Activated CD4-positive, alpha-beta T cell treated with anti-CD3 and anti-CD28 coated beads for 48 hours (primary cell): ENCODE measurements around the gene DLG1.
A peak's percentile ranks its signal among the peaks of the same experiment; 100 is the strongest.
"Not testable (repeated sequence)": the region's sequence is repeated elsewhere in the genome, so short reads cannot be mapped to it uniquely, and the experiment has no call there.

Experiments used
- DNase-seq: peaks from one replicate; pipeline ENCODE4 v3.0.0-alpha.2; 2020

DLG1 gene

GRCh38 chr3:197204736-197205135 lies 93.7 kb downstream of the DLG1 start:
- DNase-seq: no peak

DNA sequence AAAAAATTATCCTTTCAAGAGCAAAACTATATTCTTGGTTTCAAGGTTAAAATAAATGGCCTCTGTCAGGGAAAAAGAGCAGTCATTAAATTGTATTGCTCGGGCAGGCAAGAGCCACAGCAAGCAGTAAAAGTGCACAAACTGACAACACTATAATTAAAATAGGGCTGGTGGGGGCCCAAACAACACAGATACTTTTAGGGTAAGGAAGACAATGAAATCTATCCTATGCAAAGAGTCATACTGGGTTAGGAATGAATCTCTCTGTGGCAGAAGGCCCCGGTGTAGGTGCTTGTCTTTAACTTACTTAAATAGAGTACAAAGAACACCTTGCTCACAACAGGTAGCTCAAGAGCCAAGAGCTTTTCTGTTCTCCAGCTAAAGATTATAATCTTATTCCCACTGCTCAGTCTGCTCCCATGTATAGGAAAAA lies 94.7 kb downstream of the DLG1 start:
- DNase-seq: no peak

- no peak for DNase-seq
These were observed 95.7 kb downstream of the DLG1 start for GRCh38 chr3:197202694-197203093.

GRCh38 chr3:197201791-197202452 lies 96.5 kb downstream of the DLG1 start:
- DNase-seq: no peak

- DNase-seq: not testable (repeated sequence)
These were observed 97.6 kb downstream of the DLG1 start for GRCh38 chr3:197200856-197201255.

DNA sequence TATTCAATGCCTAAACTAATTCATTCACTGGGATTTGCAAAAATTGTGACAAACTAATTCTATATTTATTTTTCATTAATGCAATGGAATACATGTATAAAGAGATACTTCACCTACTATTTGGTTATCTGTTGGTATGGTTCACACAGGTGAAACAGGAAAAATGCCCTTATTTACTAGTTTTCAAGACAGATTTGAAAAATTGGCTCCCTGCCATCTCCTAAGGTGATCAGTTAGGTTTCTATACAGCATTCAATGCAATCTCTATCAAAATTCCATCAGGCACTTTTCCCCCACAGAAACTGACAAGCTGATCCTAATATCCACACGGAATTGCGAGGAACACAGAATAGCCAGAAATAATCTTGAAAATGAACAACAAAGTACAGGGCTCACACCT lies 101.1 kb downstream of the DLG1 start:
- DNase-seq: no peak

- no peak for DNase-seq
These were observed 102.2 kb downstream of the DLG1 start for GRCh38 chr3:197196192-197196591.

- no peak for DNase-seq
These were observed 103.1 kb downstream of the DLG1 start for GRCh38 chr3:197195326-197195725.

DNA sequence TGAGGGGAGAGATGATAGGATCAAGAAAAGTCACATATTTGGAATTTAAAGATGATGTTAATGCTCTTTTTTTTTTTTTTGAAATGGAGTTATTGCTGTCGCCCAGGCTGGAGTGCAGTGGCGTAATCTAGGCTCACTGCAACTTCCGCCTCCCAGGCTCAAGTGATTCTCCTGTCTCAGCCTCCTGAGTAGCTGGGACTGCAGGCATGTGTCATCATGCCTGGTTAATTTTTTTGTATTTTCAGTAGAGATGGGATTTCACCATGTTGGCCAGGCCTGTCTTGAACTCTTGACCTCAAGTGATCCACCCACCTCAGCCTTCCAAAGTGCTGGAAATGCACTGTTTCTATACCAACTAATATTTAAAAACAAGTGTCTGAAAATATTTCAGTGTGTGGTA lies 104.7 kb downstream of the DLG1 start:
- not testable (repeated sequence) for DNase-seq

DNA sequence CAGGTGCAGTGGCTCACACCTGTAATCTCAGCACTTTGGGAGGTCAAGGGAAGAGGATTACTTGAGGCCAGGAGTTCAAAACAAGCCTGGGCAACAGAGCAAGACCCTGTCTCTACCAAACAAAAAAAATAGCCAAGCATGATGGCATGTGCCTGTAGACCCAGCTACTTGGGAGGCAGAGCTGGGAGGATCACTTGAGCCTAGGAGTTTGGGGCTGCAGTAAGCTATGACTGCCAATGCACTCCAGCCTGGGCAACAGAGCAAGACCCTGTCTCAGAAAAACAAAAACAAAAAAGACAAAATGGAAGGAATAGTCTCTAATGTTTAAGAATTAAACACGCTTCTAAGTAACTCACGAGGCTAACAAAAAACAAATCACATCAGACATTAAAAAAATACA lies 106.5 kb downstream of the DLG1 start:
- no peak for DNase-seq

DNA sequence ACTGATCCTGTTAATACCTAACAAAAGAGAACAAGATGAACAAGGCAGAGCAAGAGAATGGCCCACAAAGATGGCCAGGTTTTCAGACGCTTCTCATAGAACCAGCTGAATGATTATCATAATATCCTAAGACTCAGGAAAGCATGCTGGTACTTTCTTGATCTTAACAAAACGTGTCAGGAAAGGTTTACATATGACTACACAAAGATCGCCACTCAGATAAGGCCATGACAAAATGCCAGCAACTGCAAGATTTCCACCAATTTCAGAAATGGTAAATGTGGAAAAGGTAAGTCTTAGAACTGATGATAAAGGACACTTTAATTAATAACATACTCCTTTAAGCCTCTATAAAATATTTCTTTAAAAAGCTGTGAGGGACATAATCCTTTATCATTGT lies 108.8 kb downstream of the DLG1 start:
- DNase-seq: no peak

DNA sequence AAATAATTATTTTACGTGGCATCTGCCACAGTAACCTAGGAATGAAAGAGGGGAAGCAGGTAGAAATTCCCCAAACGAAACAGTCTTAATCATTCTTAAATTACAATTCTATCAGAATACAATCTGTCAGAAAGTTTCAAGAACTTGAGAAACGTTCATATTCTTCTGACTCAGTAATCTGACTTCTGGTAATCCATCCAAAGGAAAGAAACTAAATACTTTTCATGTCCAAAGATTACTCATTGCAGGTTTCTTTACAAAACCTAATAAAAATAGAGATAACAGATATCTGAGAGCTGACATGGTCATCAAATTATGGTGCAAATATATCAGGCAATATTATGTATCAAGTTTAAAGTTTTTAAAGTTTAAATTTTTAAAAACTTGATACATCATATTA lies 109.4 kb downstream of the DLG1 start:
- no peak for DNase-seq

DNA sequence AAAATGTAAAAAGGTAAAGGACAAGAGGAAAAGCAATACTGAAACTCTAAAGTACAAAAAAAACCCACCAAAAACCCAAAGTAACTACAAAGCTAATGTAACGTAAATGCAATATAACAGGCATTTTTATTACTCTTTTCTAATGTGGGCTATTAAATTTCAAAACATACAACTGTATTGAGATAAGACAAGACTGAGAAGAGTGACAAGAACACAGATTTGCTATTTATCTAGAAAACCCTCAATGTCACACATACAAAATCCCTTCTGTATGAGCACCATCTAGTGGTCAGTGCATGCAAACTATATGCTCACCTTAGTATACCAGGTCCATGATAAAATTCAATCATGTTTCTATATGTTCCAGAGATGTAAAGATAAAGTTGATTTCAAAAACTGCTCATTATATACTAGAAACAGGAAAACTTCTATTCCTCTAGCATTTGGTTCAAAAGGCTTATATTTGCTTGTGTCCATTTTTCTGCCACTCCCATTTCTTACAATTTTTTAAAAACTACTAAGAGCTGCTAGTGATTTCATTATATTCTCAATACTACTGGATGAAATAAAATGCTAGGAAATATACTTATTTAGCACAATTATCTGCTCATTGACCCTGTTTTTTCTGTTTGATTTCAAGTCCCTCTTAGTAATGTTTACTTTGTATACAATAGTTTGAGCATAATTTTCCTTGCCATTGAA lies 111.4 kb downstream of the DLG1 start:
- DNase-seq: peak; percentile 13

- DNase-seq: no peak
These were observed 114.8 kb downstream of the DLG1 start for GRCh38 chr3:197183582-197183981.

DNA sequence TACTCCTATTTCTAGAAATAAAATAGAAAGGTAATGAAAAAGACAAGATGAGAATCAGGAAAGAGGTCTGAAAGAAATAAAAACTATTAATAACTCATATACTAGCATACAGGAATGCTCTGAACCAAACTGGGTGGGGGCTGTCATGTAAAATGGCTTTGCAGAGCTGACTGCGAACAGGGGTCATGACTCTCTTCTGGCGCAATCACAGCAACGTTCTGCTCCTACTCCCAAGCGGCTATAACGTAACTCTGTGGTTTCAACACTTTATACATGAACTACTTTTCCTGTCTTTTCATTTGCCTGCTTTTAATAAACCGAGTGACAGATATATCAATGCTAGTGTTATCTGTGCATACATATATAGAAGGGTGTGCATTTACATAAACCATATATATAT lies 116.7 kb downstream of the DLG1 start:
- no peak for DNase-seq

- DNase-seq: no peak
These were observed 119.4 kb downstream of the DLG1 start for GRCh38 chr3:197178998-197179397.

DNA sequence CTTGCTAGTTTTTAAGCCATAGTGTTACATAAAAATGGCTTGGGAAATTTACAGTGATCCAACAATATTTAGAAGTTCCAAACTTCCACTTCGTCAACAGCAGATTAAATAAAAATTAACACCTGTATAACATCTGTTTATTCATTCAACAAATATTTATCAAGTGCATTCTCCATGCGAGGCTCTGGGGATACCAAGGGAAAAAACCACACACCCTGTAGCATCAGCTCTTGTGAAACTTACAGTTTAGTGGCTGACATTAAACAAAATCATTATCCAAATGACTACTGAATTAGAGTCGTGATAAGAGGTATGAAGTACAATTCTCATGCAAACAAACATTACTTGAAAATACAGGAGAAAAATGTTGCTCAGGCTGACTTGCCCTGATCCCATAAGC lies 122.9 kb downstream of the DLG1 start:
- no peak for DNase-seq

DNA sequence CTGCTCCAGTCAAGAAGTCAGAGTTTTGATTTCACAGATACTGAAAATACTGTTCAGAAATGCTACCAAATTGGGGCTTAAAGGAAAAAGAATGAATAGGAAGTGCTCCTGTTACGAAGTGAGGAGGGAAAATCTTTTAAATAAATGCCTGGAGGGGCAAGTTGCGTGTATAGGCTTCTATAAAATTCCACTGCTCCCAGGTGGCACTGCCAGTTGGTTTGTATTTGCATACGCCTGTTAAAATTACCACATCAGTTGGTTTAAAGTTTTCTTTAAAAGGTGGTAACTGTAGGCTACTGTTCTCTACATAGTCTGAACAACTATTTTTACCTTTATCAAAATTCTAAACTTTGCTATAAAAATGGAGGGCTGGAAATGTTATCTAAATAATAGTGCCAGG lies 123.5 kb downstream of the DLG1 start:
- DNase-seq: no peak

DNA sequence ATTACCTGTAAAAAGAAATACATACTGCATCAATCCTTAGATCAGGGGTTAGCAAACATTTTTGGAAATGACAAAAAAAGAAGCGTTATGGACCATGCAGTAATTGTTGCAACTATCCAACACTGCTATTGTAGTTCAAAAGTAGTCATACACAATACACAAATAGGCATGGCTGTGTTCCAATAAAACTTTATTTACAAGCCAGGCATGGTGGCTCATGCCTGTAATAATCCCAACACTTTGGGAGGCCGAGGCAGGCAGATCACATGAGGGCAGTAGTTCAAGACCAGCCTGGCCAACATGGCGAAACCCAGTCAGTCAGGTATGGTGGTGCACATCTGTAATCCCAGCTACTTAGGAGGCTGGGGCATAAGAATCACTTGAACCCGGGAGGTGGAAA lies 124.8 kb downstream of the DLG1 start:
- no peak for DNase-seq

- no peak for DNase-seq
These were observed 126.8 kb downstream of the DLG1 start for GRCh38 chr3:197171481-197172067.

DNA sequence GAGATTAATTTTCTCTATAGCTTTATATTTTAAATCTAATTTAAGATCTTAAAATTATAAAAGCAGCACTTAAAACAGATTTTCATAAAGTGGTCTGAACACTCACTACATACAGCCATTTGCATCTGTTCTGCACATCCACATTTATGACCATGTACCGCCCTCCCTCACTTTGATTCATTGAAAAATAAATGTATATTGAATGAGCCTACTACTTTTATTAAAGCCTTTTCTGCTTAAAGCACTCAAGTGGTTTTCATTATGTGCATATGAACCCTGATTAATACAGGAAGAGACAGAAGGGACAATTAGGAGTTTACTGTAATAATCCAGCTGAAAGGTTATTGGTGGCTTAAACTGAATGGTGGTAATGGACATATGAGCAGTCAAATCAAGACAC lies 129.4 kb downstream of the DLG1 start:
- no peak for DNase-seq

DNA sequence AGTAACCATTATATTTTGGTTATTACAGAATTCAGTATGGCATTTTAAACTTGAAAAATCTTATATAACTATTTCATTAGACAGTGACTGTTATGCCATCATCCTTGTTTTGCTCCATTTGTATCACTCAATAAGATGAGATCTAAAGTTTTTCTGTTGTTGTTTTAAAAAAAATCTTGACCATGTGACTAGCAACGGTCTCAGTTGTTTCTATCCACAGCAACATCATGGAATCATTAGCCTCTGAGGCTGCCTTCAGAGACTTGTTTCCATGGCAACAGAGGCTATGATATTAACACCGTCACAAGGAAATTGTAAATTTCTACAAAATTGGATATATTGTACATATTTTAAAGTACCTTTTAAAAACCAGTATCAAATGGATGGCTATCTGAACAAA lies 129.8 kb downstream of the DLG1 start:
- no peak for DNase-seq

DNA sequence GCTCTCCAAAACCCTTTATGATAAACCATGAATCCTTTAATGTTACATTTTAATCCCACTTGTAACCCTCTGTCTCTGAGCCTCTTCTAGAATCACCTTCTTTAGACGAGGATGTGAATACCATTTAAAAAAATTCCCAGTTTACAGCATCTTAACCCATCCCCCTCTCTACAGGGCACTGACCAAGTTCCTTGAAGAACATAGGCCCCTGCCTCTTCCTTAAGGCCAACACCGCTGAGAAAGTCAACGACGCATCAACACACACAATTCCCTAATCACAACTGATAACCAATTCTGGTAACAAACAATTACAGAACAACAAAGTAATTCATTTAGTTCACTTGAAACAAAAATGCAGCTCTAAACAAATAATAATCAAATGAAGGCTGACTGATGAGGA lies 130.3 kb downstream of the DLG1 start:
- DNase-seq: no peak

- DNase-seq: no peak
These were observed 130.9 kb downstream of the DLG1 start for GRCh38 chr3:197167549-197167948.

DNA sequence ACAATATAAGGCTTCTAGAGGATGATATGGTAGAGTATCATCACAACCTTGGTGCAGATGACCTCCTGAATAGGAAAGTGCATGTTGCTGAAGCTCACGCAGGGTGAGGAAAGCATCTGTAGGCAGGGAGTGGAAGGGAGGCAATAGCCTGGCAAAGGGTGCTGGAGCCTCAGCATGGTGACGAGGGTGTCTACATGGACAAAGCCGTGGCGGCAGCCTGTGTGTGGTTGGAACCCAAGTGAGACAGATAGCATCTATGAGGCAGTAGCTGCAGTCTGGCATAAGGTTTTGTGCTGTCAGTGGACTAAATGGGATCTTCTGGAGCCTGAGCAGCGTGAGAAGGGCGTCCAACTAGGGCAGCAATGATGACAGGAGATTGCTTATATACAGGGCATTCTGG lies 132.5 kb downstream of the DLG1 start:
- no peak for DNase-seq
